ENCODE results near the gene ASPG. TPM values are rescaled to one million over a fixed set of nuclear protein-coding genes. Genes with fewer than 3 reads are reported as not detected.

The ASPG gene
- total RNA-seq, 1 donor from 2014 or later, result 4.6 TPM

DNA sequence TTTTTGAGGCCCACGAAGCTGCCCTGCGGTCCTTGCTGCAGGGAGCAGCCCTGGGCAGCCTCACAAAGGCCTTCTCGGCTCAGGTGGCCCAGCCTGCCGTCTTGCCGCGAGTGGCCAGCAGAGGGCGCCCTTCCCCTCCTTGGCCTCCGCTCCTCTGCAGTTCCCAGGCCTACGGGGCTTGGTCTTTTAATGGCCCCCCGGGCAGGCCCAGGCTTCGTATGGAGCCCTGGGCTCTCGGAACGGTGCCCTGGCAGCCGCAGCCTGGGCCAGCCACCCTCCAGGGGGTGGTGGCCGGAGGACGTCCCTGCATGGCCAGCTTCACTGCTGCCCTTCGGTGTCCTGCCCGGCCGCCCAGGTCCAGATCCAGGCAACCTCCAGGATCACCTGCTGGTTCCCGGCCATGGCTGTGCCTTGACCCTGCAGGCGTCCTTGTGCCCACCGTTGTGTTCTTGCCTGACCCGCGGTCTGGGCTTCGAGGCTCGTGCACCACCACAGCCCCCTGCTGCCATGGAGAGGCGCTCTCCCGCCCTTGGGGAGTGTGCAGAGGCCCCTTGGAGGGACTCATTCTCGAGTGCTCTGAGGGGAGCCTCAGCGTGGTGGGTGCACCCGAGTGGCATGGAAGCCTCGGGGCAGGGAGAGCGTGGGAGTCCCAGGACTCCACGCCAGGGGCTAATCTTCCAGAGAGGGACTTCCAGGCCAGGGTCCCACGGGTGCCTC is 9.4 kb downstream of the ASPG start:
- Histone ChIP-seq H3K9me3 (no peaks in the 10 kb centered on the region), H3K4me3 (no peak overlapping the region), H3K4me1 (peaks cover 6% of the 10 kb centered on the region), H3K27ac (no peak overlapping the region), H3K36me3 (no peaks in the 10 kb centered on the region), H3K27me3 (ENCODE audit: low read depth) (peaks cover 21% of the 10 kb centered on the region)
- DNase-seq (peak; percentile 80), ATAC-seq (peak; percentile 79 to 81)
- intact Hi-C loops (cut with DNase I), result no loop called here
- TF ChIP-seq, protein P1, sequence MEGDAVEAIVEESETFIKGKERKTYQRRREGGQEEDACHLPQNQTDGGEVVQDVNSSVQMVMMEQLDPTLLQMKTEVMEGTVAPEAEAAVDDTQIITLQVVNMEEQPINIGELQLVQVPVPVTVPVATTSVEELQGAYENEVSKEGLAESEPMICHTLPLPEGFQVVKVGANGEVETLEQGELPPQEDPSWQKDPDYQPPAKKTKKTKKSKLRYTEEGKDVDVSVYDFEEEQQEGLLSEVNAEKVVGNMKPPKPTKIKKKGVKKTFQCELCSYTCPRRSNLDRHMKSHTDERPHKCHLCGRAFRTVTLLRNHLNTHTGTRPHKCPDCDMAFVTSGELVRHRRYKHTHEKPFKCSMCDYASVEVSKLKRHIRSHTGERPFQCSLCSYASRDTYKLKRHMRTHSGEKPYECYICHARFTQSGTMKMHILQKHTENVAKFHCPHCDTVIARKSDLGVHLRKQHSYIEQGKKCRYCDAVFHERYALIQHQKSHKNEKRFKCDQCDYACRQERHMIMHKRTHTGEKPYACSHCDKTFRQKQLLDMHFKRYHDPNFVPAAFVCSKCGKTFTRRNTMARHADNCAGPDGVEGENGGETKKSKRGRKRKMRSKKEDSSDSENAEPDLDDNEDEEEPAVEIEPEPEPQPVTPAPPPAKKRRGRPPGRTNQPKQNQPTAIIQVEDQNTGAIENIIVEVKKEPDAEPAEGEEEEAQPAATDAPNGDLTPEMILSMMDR (IDR thresholded peaks at IDR 0.05), result peak; percentile 98

DNA sequence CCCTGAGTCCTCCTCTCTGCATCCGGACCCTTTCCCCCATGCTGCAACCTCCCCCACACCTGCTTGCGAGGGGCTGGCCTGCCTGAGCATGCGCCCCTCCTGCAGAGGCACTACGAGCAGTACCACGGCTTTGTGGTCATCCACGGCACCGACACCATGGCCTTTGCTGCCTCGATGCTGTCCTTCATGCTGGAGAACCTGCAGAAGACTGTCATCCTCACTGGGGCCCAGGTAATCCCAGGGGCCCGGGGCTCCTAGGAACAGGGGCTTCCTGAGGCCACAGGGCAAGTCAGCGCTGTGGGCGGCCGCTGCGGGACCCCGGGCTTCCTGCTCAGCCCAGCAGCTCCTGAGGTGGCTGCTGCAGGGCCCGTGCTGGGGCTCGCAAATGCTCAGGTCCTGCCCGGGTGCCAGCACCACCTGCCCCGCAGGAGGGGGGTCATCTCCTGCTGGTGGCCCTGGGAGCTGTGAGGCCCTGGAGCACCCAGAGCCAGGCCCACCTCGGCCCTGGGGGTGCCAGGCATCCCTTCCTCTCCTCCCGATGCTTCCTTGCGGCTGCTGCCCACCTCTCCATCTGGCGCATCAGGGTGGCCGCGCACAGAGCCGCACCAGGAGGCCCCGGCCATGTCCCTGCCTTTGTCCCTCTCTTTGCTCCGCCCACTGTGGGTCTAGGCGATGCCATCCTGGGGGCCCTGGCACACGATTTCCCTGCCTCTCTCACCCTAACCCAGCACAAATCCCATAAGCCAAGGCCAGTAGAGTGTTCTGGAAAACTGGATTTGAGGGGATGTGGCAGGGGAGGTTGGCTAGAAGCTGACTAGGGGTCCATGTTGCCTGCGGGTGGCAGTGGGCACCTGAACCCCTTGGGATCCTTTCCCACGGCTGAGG is 10.2 kb downstream of the ASPG start:
- intact Hi-C loops (cut with DNase I), result no loop called here
- Histone ChIP-seq H3K9me3 (no peaks in the 10 kb centered on the region), H3K27ac (no peak overlapping the region), H3K36me3 (no peaks in the 10 kb centered on the region), H3K4me3 (no peak overlapping the region), H3K27me3 (ENCODE audit: low read depth) (peaks cover 21% of the 10 kb centered on the region), H3K4me1 (peaks cover 7% of the 10 kb centered on the region)
- ATAC-seq (no peak), DNase-seq (peak; percentile 42)
- TF ChIP-seq, protein P1 (IDR thresholded peaks at IDR 0.05), result no peak

DNA sequence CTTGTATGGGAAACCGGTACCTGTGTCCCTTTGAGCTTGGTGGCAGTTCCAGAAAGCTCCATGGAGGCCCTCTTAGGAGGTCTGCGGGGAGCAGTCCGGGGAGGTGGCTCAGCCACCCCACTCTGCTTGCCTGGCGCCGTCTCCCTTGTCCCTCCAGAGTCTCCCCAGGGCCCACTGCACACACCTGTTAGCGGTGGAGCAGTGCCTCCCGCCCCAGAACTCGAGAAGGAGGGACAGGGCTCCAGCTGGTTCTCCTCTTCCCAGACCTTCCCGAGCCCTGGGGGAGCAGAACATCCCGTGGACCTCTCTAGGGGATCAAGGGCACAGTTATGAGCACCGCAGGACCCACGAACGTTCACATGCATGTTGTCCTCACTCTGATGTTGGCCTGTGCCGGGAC is 10.8 kb downstream of the ASPG start:
- intact Hi-C loops (cut with DNase I), result no loop called here
- Histone ChIP-seq H3K4me1 (peaks cover 10% of the 10 kb centered on the region), H3K36me3 (no peaks in the 10 kb centered on the region), H3K27ac (no peak overlapping the region), H3K27me3 (ENCODE audit: low read depth) (peaks cover 21% of the 10 kb centered on the region), H3K9me3 (no peaks in the 10 kb centered on the region), H3K4me3 (no peak overlapping the region)
- TF ChIP-seq, protein P1 (IDR thresholded peaks at IDR 0.05), result no peak
- ATAC-seq (no peak), DNase-seq (no peak)

DNA sequence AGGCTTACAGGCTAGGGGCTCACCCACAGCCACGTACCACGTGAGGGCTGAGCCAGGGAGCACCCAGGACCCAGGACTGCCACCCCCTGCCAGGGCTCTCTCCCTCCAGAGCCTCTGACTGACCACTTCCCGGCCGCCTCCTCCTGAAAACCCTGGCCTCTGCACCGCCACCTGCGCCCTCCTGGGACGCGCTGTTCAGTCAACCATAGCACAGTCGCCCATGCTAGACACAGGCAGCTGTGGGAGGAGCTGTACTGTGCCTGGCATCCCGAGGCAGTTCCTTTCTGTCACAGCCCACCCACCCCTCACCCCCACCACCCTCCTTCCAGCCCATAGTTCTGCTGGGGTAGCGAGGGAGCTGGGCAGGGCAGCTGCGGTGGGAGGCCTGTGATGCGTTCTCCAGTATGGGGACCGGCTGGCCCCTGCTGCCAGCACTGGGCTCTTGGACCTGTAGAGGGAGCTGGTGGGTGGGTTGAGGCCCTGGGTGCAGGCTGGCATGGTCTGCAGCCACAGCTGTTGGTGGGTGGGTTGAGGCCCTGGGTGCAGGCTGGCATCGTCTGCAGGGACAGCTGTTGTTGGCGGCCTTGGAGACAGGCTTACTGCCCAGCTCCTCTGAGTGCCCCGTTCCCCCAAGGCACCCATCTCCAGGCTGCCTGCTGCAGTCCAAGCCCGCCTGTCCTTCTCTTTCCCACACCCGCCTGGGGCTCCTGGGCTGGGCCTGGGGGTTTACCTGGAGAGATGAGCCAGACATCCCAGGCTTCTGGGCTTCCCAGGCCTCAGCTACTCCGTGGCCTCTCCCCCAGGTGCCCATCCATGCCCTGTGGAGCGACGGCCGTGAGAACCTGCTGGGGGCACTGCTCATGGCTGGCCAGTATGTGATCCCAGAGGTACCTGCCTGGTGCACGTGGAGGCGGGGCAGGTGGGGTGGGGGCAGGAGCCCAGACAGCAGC is 11.5 kb downstream of the ASPG start:
- DNase-seq, result peak; percentile 28
- no peak for ATAC-seq
- no peak overlapping the region for H3K4me3 ChIP-seq
- TF ChIP-seq, protein P1 (IDR thresholded peaks at IDR 0.05), result no peak
- peaks cover 10% of the 10 kb centered on the region for H3K4me1 ChIP-seq
- intact Hi-C loops (cut with DNase I), result no loop called here
- peaks cover 20% of the 10 kb centered on the region for H3K27me3 ChIP-seq (ENCODE audit: low read depth)
- H3K27ac ChIP-seq, result no peak overlapping the region
- no peaks in the 10 kb centered on the region for H3K36me3 ChIP-seq
- no peaks in the 10 kb centered on the region for H3K9me3 ChIP-seq

Data from lower lobe of right lung (tissue), 2 donors.